Suppressor macrophage treated with lipopolysaccharide for 1 hour (primary cell): ENCODE data around the gene PROB1.
"Not testable (repeated sequence)": the region's sequence is repeated elsewhere in the genome, so short reads cannot be mapped to it uniquely, and the experiment has no call there.

Source experiments
- DNase-seq, 3 donors: peaks; one replicate each; pipeline ENCODE4 v3.0.0-alpha.2; 2020 to 2022

The PROB1 gene

GRCh38 chr5:139394654-139395566, at the start of gene PROB1:
Gene PROB1 (minus strand): TSS chr5:139395104. CDS start chr5:139395081, 23 bp downstream.
- no peak for DNase-seq

GRCh38 chr5:139443831-139444453, 49.0 kb upstream of the PROB1 start:
- DNase-seq: no peak

- DNase-seq: not testable (repeated sequence)
These were observed 45.5 kb upstream of the PROB1 start for GRCh38 chr5:139440416-139440815.

DNA sequence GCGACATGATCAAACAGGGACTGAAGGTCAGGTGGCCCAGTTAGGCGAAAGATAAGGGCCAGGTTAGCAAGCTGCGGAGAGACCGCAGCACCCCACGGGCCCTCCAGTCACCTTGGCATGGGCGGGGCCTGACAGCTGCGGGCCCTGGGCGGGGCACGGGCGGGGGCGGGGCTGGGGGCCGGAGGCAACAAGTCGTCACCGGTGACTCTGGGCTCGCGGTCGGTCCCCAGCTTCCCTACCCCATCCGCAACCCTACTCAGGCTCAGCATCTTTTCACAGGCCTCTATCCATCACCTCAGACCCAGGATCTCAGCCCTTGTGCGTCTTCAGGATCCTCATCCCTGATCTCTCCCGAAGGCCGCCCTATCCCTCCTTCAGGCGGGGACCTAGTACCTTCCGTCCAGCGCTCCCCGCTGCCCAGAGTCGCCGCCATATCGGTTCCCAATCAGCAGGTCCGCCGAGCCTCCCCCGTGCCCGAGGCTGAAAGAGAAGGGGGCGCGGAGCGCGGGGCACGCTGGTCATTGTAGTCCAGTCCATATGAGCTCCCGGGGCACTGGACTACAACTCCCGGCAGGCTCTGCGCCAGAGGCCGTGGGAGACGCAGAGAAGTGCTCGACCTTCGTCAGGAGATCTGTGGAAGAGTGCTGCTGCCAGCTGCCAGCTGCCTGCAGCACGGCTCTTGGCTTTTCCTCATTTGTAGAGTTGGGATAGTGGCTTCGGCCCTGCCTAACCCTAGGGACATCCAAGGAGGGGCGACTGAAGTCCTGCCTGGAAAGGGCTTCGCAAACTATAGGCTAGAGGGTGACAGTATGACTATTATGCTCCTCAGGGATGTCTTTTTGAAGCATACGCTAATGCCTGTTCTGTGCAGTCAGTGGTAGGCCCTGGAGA, 44.4 kb upstream of the PROB1 start, which contains the start of gene DNAJC18:
Gene DNAJC18 (minus strand): TSS at position 513 of the 891 bp plus-strand sequence. CDS start 80 bp downstream, at position 433.
- DNase-seq: peak; percentile 90 to 95 (median 93)

GRCh38 chr5:139438707-139439012, 43.8 kb upstream of the PROB1 start:
- no peak for DNase-seq

GRCh38 chr5:139435676-139436075, 40.8 kb upstream of the PROB1 start:
- no peak for DNase-seq

- DNase-seq: no peak
These were observed 36.8 kb upstream of the PROB1 start for GRCh38 chr5:139431706-139432105.

DNA sequence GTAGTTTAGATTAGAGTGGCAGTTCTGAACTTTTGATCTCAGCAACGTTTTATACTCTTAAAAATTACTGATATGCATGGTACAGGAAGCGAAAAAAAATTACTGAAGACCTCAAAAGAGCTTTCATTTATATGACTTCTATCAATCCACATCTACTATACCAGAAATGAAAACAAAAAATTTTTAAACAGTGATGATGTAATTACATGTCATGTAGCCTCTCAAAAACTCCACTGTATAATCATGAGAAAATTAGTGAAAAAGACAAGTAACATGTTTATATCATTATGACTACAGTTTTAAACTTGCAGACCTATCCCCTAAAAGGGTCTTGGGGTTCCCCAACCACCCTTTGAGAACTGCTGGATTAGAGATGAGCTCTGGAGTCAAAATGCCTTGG, 35.1 kb upstream of the PROB1 start:
- no peak for DNase-seq

GRCh38 chr5:139426203-139426885, 31.4 kb upstream of the PROB1 start:
- no peak for DNase-seq

DNA sequence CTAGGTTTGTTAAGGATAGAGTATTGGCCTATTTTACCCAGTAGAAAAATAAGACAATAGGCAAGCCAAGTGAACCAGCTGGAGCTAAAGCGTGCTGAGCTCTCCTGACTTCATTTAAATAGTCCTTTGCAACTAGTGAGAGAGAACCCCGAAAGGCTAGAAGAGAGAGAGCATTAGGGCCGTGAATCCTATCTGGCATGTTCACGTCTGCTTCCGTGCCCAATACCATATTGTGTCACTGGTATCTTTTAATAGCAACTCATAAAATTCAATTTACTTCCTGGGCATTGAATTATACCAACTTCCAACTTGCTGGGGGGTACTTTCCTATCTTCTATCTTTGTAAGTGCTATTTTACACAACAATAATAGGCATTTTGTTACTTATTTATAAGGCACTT, 30.6 kb upstream of the PROB1 start:
- no peak for DNase-seq

DNA sequence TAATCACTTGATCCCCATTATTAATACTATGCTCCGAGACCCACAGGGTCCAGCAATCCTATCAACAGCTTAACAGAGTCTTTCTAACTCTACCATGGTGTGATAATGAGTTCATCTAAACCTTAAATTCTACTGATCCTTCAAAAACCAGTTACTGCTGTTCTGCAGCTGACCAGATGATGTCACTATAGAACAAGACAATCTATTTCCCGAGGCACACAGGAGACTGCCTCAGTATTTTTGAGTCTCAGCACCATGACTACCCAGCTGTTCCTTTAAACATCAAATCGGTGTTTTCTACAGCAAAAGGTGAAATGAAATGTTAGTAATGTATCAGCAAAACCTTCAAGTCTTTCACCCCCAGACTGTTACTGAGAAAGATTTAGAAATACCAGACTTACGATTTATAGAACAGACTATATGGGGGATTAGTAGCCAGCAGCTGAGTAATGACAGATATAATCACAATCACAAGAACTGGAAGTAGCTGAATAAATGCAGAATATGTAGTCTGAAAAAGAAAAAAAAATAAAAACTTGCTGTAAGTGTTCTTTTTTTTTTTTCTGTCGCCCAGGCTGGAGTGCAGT, 27.5 kb upstream of the PROB1 start:
- DNase-seq: peak; percentile 70 to 86 (median 81)

DNA sequence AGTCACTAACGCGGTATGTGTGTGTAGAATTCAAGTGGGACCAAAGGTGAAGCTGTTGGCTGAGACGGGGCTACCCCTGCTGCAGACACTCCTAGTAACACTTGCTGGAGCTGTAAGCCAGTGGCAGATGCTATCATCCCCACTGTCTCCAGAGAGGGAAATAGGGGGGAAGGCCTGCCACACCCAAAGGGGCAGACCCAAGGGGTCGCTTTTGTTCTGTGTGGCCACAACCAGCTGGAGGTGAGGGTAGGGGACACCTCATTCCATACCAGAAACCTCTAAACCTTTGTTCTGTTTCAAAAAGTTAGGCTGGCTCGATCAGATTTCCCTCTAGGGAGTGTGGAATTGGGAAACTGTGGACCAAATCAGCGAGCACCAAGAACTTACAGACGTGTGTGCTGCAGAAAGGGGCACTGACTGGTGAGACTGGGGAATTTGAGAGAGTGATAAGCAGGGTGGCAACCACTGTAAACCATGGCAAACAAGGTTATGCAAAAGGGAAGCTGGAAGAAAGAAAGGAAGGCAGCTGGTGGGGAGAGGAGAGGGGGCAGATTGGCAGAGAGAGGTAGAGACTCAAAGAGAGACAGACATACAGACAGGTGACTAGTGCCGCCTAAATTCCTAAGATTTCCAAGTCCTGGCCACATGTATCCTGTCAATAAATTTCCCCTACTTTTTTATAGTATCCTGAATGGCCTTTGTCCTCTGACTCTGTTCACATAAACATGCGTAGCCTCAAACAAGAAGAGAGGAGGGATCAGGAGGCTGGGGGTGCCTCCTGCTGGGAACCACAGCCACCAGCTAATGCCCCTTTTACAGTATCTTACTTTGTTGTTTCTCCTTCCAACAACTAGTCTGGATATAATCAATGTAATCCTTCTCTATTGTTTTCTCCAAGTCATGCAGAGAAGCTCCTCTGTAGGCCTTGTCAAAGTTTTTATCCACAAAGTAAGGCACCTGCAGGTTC, 24.6 kb upstream of the PROB1 start:
- DNase-seq: no peak

- no peak for DNase-seq
These were observed 23.9 kb upstream of the PROB1 start for GRCh38 chr5:139418793-139419192.

- DNase-seq: no peak
These were observed 22.3 kb upstream of the PROB1 start for GRCh38 chr5:139417214-139417613.

- DNase-seq: no peak
These were observed 21.7 kb upstream of the PROB1 start for GRCh38 chr5:139416651-139417050.

GRCh38 chr5:139415869-139416268, 21.0 kb upstream of the PROB1 start:
- no peak for DNase-seq

DNA sequence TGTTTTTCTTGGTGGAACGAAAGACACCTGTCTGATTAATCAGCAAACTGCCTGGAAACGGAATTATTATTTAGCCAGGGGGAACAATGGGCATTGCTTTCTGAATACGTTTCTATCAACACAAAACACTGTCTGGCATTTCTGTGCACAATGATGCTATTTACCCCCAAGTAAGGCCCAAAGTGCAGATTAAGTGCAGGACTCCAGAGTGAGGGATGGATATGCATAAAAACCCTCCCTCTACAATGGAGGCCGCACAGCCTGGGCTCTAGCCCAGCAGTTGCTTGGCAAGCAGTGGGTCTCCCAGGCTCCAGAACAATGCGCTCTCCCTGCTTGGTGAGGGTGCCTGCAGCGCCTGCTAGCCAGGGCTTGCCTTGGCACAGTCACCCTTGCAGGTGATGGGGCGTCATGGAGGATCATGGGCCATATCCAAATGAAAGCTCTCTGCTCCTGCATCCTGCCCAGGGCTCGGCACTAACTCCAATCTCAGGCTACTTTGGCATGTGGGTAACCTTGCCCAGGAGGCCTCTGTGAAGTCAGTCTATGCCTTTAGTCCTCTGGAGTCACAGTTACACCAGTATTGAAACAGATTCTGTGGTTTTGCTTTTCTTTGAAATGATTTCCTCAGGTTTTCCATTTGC, 20.4 kb upstream of the PROB1 start:
- DNase-seq: no peak

GRCh38 chr5:139414581-139415130, 19.8 kb upstream of the PROB1 start:
- no peak for DNase-seq

DNA sequence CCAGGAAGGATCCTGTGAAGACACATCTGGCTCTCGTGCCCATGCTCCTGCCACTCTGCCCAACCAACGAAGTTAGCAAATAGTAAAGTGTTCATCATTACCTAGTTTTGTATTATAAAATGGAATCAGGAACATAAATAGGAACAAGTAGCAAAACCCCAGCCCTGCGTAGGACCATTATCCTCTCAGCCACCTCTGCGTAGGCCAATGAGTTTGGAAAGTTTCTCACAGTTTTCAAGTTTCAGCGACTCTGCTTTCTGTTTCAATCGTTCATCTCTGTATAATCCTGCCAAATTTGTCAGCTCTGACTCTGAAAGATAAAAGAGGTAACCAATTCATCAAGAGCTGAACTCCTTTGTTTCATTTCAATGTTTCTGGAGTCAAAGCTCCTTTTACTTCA, 19.1 kb upstream of the PROB1 start:
- no peak for DNase-seq

DNA sequence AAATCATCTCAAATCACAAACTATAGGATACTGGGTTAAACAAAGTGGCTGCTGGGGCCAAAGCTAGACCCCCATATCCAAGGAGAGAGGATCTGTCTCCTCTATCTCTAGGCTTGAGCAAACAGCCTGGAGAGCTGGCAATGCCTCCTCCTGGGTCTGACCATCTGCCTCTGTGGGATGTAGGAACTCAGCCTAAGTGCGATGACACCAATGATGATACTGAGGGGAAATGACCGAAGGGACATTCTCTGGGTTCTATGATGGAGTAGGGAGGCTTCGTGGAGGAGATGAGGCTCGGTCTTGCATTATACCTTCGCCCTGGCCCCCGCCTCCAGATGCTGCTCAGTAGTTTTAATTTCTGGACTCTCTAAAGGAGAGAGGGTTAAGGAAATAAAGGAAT, 18.2 kb upstream of the PROB1 start:
- DNase-seq: no peak
